ENCODE measurements around the gene LDHD.

LDHD gene

GRCh38 chr16:75079346-75079926 is 37.1 kb downstream of the LDHD start:
- no peak for DNase-seq

DNA sequence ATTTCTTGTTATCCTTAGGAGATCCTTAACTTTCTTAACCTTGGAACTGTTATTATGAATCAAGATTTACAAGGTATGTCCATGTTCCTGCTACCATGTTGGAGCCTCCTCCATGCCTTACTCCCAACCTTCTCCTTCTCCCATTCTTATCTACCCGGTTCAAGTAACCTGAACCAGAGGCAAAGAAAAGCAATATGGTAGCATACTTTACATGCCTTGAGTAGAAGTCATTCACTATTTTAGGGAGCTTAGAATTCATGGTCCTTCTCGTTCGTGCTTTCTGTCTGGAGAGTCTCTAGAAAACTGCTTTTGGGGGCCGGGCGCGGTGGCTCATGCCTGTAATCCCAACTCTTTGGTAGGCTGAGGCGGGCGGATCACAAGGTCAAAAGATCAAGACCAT is 37.7 kb downstream of the LDHD start:
- DNase-seq = no peak

- DNase-seq = no peak
These were observed 40.8 kb downstream of the LDHD start for GRCh38 chr16:75075688-75076268.

GRCh38 chr16:75074920-75075687 is 41.5 kb downstream of the LDHD start:
- DNase-seq = peak in 1 of 2 donors; percentile 97

DNA sequence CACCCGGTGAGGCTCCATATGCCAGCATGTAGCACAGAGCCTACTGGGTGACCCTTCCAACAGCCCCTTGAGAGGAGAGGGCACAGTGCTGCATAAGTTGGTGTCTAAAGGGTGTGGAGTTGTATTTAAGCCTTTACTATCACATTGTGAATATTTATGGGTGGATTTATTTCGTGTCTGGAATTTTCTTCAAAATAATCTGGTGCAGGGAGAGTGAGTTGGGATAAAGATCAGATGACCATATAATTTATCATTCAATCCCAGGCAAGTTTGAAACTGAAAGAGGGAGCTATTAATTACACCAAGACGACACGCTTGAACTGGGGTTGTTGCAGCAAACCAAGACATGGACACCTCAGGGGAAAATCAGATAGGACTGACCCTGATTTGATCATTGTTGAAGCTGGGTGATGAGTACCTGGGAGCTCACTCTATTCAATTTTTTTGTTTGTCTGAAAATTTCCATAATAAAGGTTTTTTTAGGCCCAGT is 42.2 kb downstream of the LDHD start:
- DNase-seq = no peak

DNA sequence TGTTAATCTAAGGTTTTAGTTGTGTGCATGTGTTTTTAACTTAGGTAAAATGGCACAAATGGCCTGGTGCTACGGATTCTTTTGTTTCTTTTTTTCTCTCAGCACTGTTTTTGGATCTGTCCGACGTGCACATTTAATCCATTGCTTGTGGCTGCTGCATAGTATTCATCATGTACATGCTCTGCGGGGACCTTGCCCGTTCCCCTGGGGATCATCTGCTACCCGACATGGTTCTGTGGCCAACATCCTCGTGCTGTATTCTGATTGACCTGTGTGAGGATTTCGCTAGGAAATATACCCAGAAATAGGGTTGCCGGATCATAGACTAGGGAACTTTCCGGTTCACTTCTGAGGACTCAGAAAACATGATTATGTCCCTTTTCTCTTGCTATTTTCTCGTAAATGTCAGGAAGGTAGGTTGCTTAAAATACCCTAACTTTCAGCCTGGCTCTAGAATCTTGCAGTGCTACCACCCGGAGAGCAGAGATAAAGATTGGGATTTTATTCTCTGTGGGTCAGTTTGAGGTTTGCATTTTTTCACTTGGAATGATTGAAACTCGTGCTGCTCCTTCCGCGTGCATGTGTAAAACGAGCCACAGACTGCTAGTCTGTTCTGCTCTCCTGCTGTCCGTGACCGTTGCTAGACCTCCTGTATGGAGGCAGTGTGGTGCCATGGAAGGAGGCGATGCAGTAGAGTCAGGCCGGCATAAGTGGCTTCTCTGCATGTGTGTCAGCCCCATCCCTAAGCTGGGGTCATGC is 42.9 kb downstream of the LDHD start:
- DNase-seq = no peak

DNA sequence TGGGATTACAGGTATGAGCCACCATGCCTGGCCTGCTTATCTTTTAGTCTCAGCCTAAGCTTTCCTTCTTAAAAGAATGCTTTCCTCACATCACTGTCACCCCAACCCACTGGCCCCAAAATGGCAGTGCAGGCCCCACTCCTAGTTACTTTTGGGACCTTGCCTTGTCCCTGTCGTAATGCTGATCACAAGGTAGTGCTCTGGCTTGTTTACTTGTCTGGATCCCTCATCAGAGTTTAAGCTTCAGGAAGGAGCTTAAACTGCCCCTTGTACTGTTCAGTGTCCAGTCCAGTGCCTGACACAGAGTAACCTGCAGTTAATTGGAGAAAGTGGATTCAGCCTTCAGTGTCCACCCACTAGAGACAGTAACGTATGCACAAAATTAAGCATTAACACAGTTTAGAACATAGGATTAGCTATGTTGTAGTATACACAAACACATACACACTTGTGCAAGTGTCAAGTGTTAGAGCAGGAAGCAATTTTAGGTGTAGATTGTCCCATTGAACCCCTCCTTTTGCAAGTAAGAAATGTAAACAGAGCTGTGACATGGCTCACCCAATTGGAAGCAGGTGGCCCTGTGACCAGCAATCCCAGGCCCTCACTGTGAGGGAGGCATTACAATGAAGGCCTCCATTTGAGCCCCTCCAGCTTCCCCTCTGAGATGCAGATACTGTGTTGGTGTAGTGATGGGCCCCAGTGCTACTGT is 44.2 kb downstream of the LDHD start:
- no peak for DNase-seq

DNA sequence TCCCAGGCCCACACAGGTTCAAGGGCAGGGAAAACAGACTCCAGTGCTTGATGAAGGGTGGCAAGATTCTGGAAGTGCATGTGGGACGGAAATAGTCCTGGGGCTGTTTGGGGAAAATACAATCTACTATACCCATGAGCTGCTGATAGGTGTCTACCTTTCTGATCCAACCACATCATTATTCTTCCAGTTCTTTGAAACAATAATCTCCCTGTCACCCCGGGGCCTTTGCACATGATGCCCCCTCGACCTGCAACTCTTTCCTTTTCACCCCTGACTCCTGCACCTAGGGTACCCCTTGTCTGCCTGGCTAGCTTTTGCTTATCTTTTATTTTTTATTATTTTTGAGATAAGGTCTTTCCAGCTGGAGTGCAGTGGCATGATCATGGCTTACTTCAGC is 45.0 kb downstream of the LDHD start:
- no peak for DNase-seq

DNA sequence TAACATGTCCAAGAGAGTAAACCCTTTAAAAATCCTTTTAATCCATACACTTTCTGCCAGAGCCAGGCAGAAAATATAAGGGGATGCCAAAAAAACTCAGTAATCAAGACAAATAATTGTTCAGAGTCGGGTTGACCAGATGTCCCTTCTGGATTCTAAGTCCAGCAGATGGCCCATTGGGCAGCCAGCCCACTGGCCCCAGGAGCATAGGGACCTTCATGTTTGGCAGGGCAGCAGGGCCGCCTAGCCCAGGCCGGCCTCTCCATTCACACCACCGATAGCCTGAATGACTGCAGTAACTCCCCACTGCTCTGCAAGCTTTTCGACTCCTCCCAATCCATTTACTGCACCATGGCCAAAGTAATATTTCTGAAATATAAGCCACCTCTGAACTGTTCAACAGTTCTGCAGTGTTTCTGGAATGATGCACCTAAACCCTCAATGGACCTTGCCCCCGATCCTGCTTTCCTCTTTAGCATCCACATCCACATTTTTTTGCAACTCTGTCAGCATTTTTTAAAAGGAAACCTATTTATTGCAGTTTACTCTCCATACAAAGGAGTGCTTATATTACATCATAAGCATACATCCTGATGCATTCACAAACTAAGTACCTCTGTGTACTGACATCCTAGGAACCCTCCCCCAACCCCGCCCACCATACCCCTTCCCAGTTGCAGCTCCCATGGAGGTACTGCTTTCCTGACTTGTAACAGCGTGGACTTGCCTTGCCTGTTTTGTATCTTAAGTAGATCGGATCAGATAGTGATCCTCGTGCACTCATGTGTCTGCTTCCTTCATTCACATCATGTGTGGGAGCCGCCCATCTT is 46.4 kb downstream of the LDHD start:
- DNase-seq = no peak

GRCh38 chr16:75068085-75069031 is 48.2 kb downstream of the LDHD start:
- no peak for DNase-seq

- no peak for DNase-seq
These were observed 49.6 kb downstream of the LDHD start for GRCh38 chr16:75066861-75067447.

- no peak for DNase-seq
These were observed 50.9 kb downstream of the LDHD start for GRCh38 chr16:75065521-75066149.

GRCh38 chr16:75065149-75065505 is 51.5 kb downstream of the LDHD start:
- DNase-seq = no peak

DNA sequence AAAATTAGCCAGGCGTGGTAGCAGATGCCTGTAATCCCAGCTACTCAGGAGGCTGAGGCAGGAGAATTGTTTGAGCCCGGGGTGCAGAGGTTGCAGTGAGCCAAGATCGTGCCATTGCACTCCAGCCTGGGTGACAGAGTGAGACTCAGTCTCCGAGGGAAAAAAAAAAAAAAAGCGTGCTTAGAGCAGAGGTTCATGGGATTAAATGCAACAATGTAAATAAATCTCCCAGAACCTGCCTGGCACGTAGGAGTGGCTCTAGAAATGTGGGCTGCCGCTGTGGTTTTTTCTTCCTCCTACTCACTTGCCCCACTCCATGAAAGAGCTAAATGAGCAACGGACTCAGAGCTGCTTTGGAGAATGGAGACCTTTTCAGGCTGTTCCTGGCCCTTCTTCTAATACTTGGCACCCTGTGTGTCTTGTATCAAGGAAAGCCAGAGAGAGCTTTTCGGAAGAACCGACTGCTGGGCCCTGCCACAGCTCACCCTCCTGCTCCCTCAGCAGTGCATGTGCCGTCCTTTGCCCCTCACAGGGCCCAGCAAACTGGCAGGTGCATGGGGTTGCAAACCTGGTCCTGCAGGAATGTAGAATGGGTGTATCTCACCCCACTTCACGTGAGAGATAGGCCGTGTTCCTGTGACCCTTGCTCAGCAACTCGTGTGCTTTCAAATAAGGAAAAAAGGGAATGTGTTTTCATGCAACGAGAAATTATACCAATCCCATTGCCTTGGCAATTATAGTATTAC is 52.0 kb downstream of the LDHD start:
- peak in 1 of 2 donors; percentile 93 for DNase-seq

DNA sequence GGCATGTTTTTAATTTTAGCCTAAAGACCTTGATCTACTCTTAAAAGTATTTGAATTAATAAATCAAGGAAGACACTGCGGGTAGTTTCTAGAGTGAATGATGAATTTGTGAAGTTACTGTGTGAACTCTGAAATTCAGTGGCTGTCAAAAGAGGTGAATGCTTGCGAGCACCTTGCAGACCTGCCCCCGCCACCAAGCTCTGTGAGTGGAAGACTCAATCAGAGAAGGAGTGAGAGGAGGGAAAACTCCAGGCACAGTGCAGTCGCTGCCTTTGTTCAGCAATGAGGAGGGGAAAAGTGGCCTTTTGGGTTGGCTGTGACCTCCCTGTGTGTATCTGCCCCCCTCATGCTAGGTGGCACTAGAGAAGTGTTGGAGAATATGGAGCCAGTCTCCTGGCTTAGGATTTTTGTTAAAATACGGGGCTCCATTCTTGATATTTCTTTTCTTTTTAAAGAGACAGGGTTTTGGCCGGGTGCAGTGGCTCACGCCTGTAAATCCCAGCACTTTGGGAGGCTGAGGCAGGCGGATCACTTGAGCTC is 53.0 kb downstream of the LDHD start:
- DNase-seq = no peak

GRCh38 chr16:75062976-75063346 is 53.6 kb downstream of the LDHD start:
- DNase-seq = no peak

GRCh38 chr16:75062135-75062975 is 54.2 kb downstream of the LDHD start:
- DNase-seq = no peak

All from bone marrow (tissue), 2 donors.